GM23338 (cell line): ENCODE measurements around the gene FAM219A. TPM values are rescaled to one million over a fixed set of nuclear protein-coding genes. Genes with fewer than 3 reads are reported as not detected.

Source experiments
- ATAC-seq: fragments of 200-7000 bp; cut with Tn5 transposase; 3 replicates; pipeline ENCODE4 v1.9.1; 2020
- DNase-seq: peaks from one replicate; pipeline ENCODE4 v3.0.0-alpha.2; 2015; ENCODE audit warnings: low spot score
- H2AFZ ChIP-seq: fragments of 200-600 bp; sonication (generic); 2 replicates; pipeline ENCODE4 v1.8.0; 2016; ENCODE audit warnings: antibody characterized with exemption, mild to moderate bottlenecking, moderate library complexity
- H3F3A ChIP-seq: fragments of 200-600 bp; sonication (generic); replicated peaks from 2 replicates; pipeline ENCODE4 v1.8.0; 2017; ENCODE audit warnings: antibody characterized with exemption, mixed run types, low read depth
- H3K27ac ChIP-seq: fragments of 200-600 bp; sonication (generic); 2 replicates; pipeline ENCODE4 v1.6.1; 2016; ENCODE audit warnings: low read depth
- H3K27me3 ChIP-seq: fragments of 200-600 bp; sonication (generic); 2 replicates; pipeline ENCODE4 v1.8.0; 2016; ENCODE audit warnings: mild to moderate bottlenecking, mixed run types, moderate library complexity; ENCODE audit not compliant: insufficient read depth
- H3K36me3 ChIP-seq: fragments of 200-600 bp; sonication (generic); 2 replicates; pipeline ENCODE4 v1.8.0; 2016; ENCODE audit warnings: mild to moderate bottlenecking; ENCODE audit not compliant: insufficient read depth
- H3K4me1 ChIP-seq: fragments of 200-600 bp; sonication (generic); 2 replicates; pipeline ENCODE4 v1.8.0; 2016; ENCODE audit warnings: mild to moderate bottlenecking, moderate library complexity; ENCODE audit not compliant: insufficient read depth
- H3K4me2 ChIP-seq: fragments of 200-600 bp; sonication (generic); 2 replicates; pipeline ENCODE4 v1.7.1; 2017; ENCODE audit warnings: mixed run types
- H3K4me3 ChIP-seq: fragments of 200-600 bp; sonication (generic); 2 replicates; pipeline ENCODE4 v1.6.1; 2016; ENCODE audit warnings: mixed run types
- H3K79me2 ChIP-seq: fragments of 200-600 bp; sonication (generic); replicated peaks from 2 replicates; pipeline ENCODE4 v1.8.0; 2017; ENCODE audit warnings: mild to moderate bottlenecking; ENCODE audit not compliant: insufficient read depth
- H3K9me2 ChIP-seq: fragments of 200-600 bp; sonication (generic); 2 replicates; pipeline ENCODE4 v1.8.0; 2017; ENCODE audit not compliant: insufficient read depth
- H4K20me1 ChIP-seq: fragments of 200-600 bp; sonication (generic); replicated peaks from 2 replicates; pipeline ENCODE4 v1.8.0; 2017; ENCODE audit warnings: mild to moderate bottlenecking; ENCODE audit not compliant: insufficient read depth
- H3K27ac Mint-ChIP-seq: 2 replicates; pipeline ENCODE4 v1.8.0; 2020; ENCODE audit warnings: inconsistent platforms, mild to moderate bottlenecking, moderate library complexity, mixed read lengths
- H3K27me3 Mint-ChIP-seq: 3 replicates; pipeline ENCODE4 v1.8.0; 2022; ENCODE audit warnings: low read depth, mild to moderate bottlenecking, moderate library complexity, mixed read lengths, inconsistent platforms; ENCODE audit not compliant: insufficient read depth, poor library complexity
- H3K36me3 Mint-ChIP-seq: 3 replicates; pipeline ENCODE4 v1.8.0; 2021; ENCODE audit warnings: low read depth, mild to moderate bottlenecking, inconsistent platforms, moderate library complexity, mixed read lengths
- H3K4me1 Mint-ChIP-seq: 3 replicates; pipeline ENCODE4 v1.8.0; 2020; ENCODE audit warnings: mild to moderate bottlenecking, inconsistent platforms, mixed read lengths
- H3K4me3 Mint-ChIP-seq: 3 replicates; pipeline ENCODE4 v1.8.0; 2021; ENCODE audit warnings: moderate library complexity, mild to moderate bottlenecking, inconsistent platforms, mixed read lengths
- H3K9me3 Mint-ChIP-seq: 3 replicates; pipeline ENCODE4 v1.8.0; 2020; ENCODE audit warnings: moderate library complexity, mild to moderate bottlenecking, inconsistent platforms, mixed read lengths
- CREB1 ChIP-seq: fragments of 250-450 bp; sonication (Bioruptor Pico); IDR thresholded peaks from 2 replicates; pipeline ENCODE4 v1.5.0; 2020; ENCODE audit warnings: low read depth, mild to moderate bottlenecking, moderate library complexity
- CTCF ChIP-seq, 2 experiments: fragments of 200-600 bp in 1 of 2; sonication (generic) in 1 of 2; conservative IDR thresholded peaks; 2 replicates each; pipeline versions ENCODE4 v1.5.1 to v1.6.1; 2016 to 2017; ENCODE audit warnings: antibody characterized with exemption in 2 of 2, low read depth in 2 of 2, mild to moderate bottlenecking in 2 of 2, moderate library complexity in 1 of 2
- ETS1 ChIP-seq: IDR thresholded peaks from 2 replicates; pipeline ENCODE4 v1.6.1; 2016; ENCODE audit warnings: antibody characterized with exemption
- EZH2 ChIP-seq: fragments of 200-600 bp; sonication (generic); IDR thresholded peaks from one replicate; pipeline ENCODE4 v1.8.0; 2017; ENCODE audit warnings: antibody characterized with exemption, mild to moderate bottlenecking, low read depth; ENCODE audit not compliant: unreplicated experiment
- EZH2phosphoT487 ChIP-seq: fragments of 200-600 bp; sonication (generic); IDR thresholded peaks from one replicate; pipeline ENCODE4 v1.8.1; 2018; ENCODE audit warnings: antibody characterized with exemption; ENCODE audit not compliant: unreplicated experiment
- JUNB ChIP-seq: IDR thresholded peaks from one replicate; pipeline ENCODE4 v1.6.1; 2016; ENCODE audit warnings: antibody characterized with exemption; ENCODE audit not compliant: unreplicated experiment
- NANOG ChIP-seq: IDR thresholded peaks from 2 replicates; pipeline ENCODE4 v1.6.1; 2016; ENCODE audit warnings: antibody characterized with exemption, borderline replicate concordance
- POLR2AphosphoS5 ChIP-seq: IDR thresholded peaks from 2 replicates; pipeline ENCODE4 v1.6.1; 2016; ENCODE audit warnings: antibody characterized with exemption, low read depth
- REST ChIP-seq: IDR thresholded peaks from one replicate; pipeline ENCODE4 v1.6.1; 2018; ENCODE audit warnings: antibody characterized with exemption; ENCODE audit not compliant: unreplicated experiment
- STAT1 ChIP-seq: IDR thresholded peaks from one replicate; pipeline ENCODE4 v1.6.1; 2016; ENCODE audit warnings: antibody characterized with exemption; ENCODE audit not compliant: unreplicated experiment
- ZNF114 ChIP-seq: fragments of 250-450 bp; sonication (Bioruptor Pico); IDR thresholded peaks from 2 replicates; pipeline ENCODE4 v1.5.0; 2020; ENCODE audit warnings: mild to moderate bottlenecking, moderate library complexity
- ZNF331 ChIP-seq: fragments of 250-450 bp; sonication (Bioruptor Pico); IDR thresholded peaks from 2 replicates; pipeline ENCODE4 v1.5.0; 2020; ENCODE audit warnings: low read depth, mild to moderate bottlenecking, moderate library complexity
- ZNF462 ChIP-seq: fragments of 250-450 bp; sonication (Bioruptor Pico); IDR thresholded peaks from 2 replicates; pipeline ENCODE4 v1.5.0; 2020; ENCODE audit warnings: mild to moderate bottlenecking, moderate library complexity
- polyA plus RNA-seq: library from polyadenylated mRNA; unstranded; fragments of >200 nt; fragmentation: Nextera tagmentation; extraction: Ambion mirVana; gene quantifications from 2 replicates; pipeline ENCODE4 v1.2.1, GENCODE V29; 2016
- total RNA-seq: library from RNA; depleted of rRNA; stranded (reverse); fragments of >200 nt; shearing (Covaris generic); gene quantifications from 2 replicates; pipeline ENCODE4 v1.2.3, GENCODE V29; 2014

Gene FAM219A
- total and polyA plus RNA-seq, 2 experiments from 2014 or later, result 3.8 to 7.2 TPM

- Histone ChIP-seq H3K36me3 (no peaks in the 10 kb centered on the region), H3K4me3 (peak overlapping the region; percentile 17; the same call in 1 of the 2 replicates), H3K79me2 (no peaks in the 10 kb centered on the region), H3F3A (no peaks in the 10 kb centered on the region), H2AFZ (peak overlapping the region; percentile 70), H3K4me1 (peaks cover 26% of the 10 kb centered on the region), H4K20me1 (no peaks in the 10 kb centered on the region), H3K27ac (peak overlapping the region; percentile 26; the same call in 1 of the 2 replicates), H3K4me2 (peak overlapping the region; percentile 58), H3K27me3 (no peaks in the 10 kb centered on the region), H3K9me2 (0 out of 2 replicates have a peak, but pooled peaks cover 3% of the 10 kb centered on the region)
- H3K27me3 Mint-ChIP-seq, result peaks cover 4% of the 10 kb centered on the region
- TF ChIP-seq STAT1, result no peak
- no peak for TF ChIP-seq NANOG
- no peak for TF ChIP-seq EZH2phosphoT487
- no peak for TF ChIP-seq EZH2
- TF ChIP-seq CTCF (conservative IDR thresholded peaks at IDR 0.05; ENCODE audit: low read depth in 2 of 2), result no peak
- TF ChIP-seq JUNB, result no peak
- TF ChIP-seq ZNF462 (CRISPR knock-in tag), result no peak
- no peak for TF ChIP-seq ZNF114
- TF ChIP-seq REST, result no peak
- TF ChIP-seq POLR2AphosphoS5, result no peak
- TF ChIP-seq CREB1 (CRISPR knock-in tag), result no peak
- TF ChIP-seq ZNF331 (CRISPR knock-in tag), result no peak
- TF ChIP-seq ETS1, result no peak
- H3K4me1 Mint-ChIP-seq, result peaks cover 24% of the 10 kb centered on the region
- peaks cover 22% of the 10 kb centered on the region for H3K36me3 Mint-ChIP-seq
- peak overlapping the region; percentile 63 for H3K27ac Mint-ChIP-seq
- H3K4me3 Mint-ChIP-seq, result peak overlapping the region; percentile 30
- H3K9me3 Mint-ChIP-seq, result peaks cover 22% of the 10 kb centered on the region
- peak; percentile 63 for DNase-seq
- peak; percentile 91 for ATAC-seq
Measured at GRCh38 chr9:34363619-34364351, 94.6 kb downstream of the FAM219A start.
